ENCODE results near the gene PTTG2. TPM values are rescaled to one million over a fixed set of nuclear protein-coding genes. Genes with fewer than 3 reads are reported as not detected.

Gene PTTG2
- total and polyA plus RNA-seq, 2 experiments from 2014 or later = 1.1 TPM; not detected in 1

DNA sequence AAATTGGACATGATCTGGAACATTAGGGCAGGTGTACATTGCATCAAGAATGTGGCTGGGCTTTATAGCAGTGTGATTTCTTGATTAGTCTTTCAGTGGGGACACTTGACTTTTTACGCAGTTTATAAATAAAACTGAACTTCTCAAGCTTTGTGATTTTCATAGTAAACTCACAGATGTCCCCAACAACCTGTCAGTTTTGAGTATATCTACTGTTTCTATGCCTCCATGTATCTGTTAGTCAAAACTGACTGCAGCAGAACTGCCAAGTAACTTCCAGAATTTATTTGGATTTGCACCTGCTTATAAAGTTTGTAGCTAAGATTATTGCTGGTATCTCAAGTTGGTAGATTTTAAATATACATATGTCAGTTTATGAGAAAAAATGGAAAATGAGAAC lies 20.0 kb downstream of the PTTG2 start:
- no peak overlapping the region; the same call in 1 of the 2 replicates for H3K27ac Mint-ChIP-seq
- peaks cover 77% of the 10 kb centered on the region for H3K79me2 ChIP-seq (replicated peaks; ENCODE audit: insufficient read depth)
- no peaks in the 10 kb centered on the region for H3K36me3 Mint-ChIP-seq (ENCODE audit: low read depth)

More for the DNA sequence above, 20.0 kb downstream of the PTTG2 start:
- Histone ChIP-seq H3F3A (replicated peaks; ENCODE audit: low read depth) (peaks cover 8% of the 10 kb centered on the region), H3K4me1 (ENCODE audit: insufficient read depth) (peaks cover 51% of the 10 kb centered on the region), H3K4me3 (no peak overlapping the region), H3K36me3 (ENCODE audit: insufficient read depth) (no peaks in the 10 kb centered on the region), H3K4me2 (no peak overlapping the region), H3K27ac (ENCODE audit: low read depth) (no peak overlapping the region), H2AFZ (no peak overlapping the region), H3K9me2 (ENCODE audit: insufficient read depth) (no peaks in the 10 kb centered on the region), H3K27me3 (ENCODE audit: insufficient read depth) (no peaks in the 10 kb centered on the region), H4K20me1 (replicated peaks; ENCODE audit: insufficient read depth) (peaks cover 7% of the 10 kb centered on the region)
- Mint-ChIP-seq H3K4me3 (no peak overlapping the region), H3K9me3 (no peaks in the 10 kb centered on the region), H3K27me3 (ENCODE audit: insufficient read depth, low read depth, poor library complexity) (peaks cover 13% of the 10 kb centered on the region), H3K4me1 (peaks cover 51% of the 10 kb centered on the region)
- ATAC-seq (no peak), DNase-seq (ENCODE audit: low spot score) (no peak)
- TF ChIP-seq, protein P1, sequence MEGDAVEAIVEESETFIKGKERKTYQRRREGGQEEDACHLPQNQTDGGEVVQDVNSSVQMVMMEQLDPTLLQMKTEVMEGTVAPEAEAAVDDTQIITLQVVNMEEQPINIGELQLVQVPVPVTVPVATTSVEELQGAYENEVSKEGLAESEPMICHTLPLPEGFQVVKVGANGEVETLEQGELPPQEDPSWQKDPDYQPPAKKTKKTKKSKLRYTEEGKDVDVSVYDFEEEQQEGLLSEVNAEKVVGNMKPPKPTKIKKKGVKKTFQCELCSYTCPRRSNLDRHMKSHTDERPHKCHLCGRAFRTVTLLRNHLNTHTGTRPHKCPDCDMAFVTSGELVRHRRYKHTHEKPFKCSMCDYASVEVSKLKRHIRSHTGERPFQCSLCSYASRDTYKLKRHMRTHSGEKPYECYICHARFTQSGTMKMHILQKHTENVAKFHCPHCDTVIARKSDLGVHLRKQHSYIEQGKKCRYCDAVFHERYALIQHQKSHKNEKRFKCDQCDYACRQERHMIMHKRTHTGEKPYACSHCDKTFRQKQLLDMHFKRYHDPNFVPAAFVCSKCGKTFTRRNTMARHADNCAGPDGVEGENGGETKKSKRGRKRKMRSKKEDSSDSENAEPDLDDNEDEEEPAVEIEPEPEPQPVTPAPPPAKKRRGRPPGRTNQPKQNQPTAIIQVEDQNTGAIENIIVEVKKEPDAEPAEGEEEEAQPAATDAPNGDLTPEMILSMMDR (conservative IDR thresholded peaks at IDR 0.05; ENCODE audit: low read depth in 2 of 2) = no peak
- TF ChIP-seq NANOG (IDR thresholded peaks at IDR 0.05; ENCODE audit: borderline replicate concordance) (no peak), STAT1 (IDR thresholded peaks at IDR 0.05; ENCODE audit: unreplicated experiment) (no peak), CREB1 (CRISPR knock-in tag; IDR thresholded peaks at IDR 0.05; ENCODE audit: low read depth) (no peak)
- TF ChIP-seq, protein P2, sequence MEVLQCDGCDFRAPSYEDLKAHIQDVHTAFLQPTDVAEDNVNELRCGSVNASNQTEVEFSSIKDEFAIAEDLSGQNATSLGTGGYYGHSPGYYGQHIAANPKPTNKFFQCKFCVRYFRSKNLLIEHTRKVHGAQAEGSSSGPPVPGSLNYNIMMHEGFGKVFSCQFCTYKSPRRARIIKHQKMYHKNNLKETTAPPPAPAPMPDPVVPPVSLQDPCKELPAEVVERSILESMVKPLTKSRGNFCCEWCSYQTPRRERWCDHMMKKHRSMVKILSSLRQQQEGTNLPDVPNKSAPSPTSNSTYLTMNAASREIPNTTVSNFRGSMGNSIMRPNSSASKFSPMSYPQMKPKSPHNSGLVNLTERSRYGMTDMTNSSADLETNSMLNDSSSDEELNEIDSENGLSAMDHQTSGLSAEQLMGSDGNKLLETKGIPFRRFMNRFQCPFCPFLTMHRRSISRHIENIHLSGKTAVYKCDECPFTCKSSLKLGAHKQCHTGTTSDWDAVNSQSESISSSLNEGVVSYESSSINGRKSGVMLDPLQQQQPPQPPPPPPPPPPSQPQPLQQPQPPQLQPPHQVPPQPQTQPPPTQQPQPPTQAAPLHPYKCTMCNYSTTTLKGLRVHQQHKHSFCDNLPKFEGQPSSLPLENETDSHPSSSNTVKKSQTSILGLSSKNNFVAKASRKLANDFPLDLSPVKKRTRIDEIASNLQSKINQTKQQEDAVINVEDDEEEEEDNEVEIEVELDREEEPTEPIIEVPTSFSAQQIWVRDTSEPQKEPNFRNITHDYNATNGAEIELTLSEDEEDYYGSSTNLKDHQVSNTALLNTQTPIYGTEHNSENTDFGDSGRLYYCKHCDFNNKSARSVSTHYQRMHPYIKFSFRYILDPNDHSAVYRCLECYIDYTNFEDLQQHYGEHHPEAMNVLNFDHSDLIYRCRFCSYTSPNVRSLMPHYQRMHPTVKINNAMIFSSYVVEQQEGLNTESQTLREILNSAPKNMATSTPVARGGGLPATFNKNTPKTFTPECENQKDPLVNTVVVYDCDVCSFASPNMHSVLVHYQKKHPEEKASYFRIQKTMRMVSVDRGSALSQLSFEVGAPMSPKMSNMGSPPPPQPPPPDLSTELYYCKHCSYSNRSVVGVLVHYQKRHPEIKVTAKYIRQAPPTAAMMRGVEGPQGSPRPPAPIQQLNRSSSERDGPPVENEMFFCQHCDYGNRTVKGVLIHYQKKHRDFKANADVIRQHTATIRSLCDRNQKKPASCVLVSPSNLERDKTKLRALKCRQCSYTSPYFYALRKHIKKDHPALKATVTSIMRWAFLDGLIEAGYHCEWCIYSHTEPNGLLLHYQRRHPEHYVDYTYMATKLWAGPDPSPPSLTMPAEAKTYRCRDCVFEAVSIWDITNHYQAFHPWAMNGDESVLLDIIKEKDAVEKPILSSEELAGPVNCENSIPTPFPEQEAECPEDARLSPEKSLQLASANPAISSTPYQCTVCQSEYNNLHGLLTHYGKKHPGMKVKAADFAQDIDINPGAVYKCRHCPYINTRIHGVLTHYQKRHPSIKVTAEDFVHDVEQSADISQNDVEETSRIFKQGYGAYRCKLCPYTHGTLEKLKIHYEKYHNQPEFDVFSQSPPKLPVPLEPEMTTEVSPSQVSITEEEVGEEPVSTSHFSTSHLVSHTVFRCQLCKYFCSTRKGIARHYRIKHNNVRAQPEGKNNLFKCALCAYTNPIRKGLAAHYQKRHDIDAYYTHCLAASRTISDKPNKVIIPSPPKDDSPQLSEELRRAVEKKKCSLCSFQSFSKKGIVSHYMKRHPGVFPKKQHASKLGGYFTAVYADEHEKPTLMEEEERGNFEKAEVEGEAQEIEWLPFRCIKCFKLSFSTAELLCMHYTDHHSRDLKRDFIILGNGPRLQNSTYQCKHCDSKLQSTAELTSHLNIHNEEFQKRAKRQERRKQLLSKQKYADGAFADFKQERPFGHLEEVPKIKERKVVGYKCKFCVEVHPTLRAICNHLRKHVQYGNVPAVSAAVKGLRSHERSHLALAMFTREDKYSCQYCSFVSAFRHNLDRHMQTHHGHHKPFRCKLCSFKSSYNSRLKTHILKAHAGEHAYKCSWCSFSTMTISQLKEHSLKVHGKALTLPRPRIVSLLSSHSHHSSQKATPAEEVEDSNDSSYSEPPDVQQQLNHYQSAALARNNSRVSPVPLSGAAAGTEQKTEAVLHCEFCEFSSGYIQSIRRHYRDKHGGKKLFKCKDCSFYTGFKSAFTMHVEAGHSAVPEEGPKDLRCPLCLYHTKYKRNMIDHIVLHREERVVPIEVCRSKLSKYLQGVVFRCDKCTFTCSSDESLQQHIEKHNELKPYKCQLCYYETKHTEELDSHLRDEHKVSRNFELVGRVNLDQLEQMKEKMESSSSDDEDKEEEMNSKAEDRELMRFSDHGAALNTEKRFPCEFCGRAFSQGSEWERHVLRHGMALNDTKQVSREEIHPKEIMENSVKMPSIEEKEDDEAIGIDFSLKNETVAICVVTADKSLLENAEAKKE (CRISPR knock-in tag; IDR thresholded peaks at IDR 0.05) = no peak
